ENCODE results near the gene CSF3R. TPM values are rescaled to one million over a fixed set of nuclear protein-coding genes. Genes with fewer than 3 reads are reported as not detected.
A peak's percentile ranks its signal among the peaks of the same experiment; 100 is the strongest.

Gene CSF3R
- total RNA-seq, 4 donors from 2014 or later = 12.5 to 27.8 (median 19.8) TPM

GRCh38 chr1:36421649-36422048 lies 61.1 kb downstream of the CSF3R start:
- Histone ChIP-seq H3K4me1 (peaks cover 0 to 20% (median 2%) of the 10 kb centered on the region in 4 donors), H3K4me3 (no peak overlapping the region), H3K9me3 (no peaks in the 10 kb centered on the region), H3K27ac (peak overlapping the region in 1 of 4 donors; percentile 57), H3K36me3 (peaks cover 0 to 64% (median 0%) of the 10 kb centered on the region in 3 donors), H3K27me3 (no peaks in the 10 kb centered on the region)
- 85 to 87% methylated on average over 7 of the region's 7 CpGs for WGBS, 2 donors
- no peak for DNase-seq (ENCODE audit: low spot score in 2 of 2)
- TF ChIP-seq EP300 (IDR thresholded peaks at IDR 0.05) (no peak), POLR2A (IDR thresholded peaks at IDR 0.05) (no peak)
- TF ChIP-seq, protein P1, sequence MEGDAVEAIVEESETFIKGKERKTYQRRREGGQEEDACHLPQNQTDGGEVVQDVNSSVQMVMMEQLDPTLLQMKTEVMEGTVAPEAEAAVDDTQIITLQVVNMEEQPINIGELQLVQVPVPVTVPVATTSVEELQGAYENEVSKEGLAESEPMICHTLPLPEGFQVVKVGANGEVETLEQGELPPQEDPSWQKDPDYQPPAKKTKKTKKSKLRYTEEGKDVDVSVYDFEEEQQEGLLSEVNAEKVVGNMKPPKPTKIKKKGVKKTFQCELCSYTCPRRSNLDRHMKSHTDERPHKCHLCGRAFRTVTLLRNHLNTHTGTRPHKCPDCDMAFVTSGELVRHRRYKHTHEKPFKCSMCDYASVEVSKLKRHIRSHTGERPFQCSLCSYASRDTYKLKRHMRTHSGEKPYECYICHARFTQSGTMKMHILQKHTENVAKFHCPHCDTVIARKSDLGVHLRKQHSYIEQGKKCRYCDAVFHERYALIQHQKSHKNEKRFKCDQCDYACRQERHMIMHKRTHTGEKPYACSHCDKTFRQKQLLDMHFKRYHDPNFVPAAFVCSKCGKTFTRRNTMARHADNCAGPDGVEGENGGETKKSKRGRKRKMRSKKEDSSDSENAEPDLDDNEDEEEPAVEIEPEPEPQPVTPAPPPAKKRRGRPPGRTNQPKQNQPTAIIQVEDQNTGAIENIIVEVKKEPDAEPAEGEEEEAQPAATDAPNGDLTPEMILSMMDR (IDR thresholded peaks at IDR 0.05) = no peak

- no peak overlapping the region for H3K4me3 ChIP-seq
- TF ChIP-seq, protein P1 (IDR thresholded peaks at IDR 0.05) = peak; percentile 91 to 95 (median 93)
- TF ChIP-seq POLR2A (IDR thresholded peaks at IDR 0.05) = no peak
- TF ChIP-seq EP300 (IDR thresholded peaks at IDR 0.05) = peak in 1 of 2 donors; percentile 54
- peak; percentile 81 to 93 for DNase-seq (ENCODE audit: low spot score in 2 of 2)
- no peaks in the 10 kb centered on the region for H3K27me3 ChIP-seq
- H3K4me1 ChIP-seq = peaks cover 0 to 20% (median 2%) of the 10 kb centered on the region in 4 donors
- 13 to 16% methylated on average over 13 of the region's 13 CpGs for WGBS, 2 donors
- H3K27ac ChIP-seq = peak overlapping the region in 2 of 4 donors; percentile 57 to 60
- peaks cover 0 to 59% (median 0%) of the 10 kb centered on the region in 3 donors for H3K36me3 ChIP-seq
- no peaks in the 10 kb centered on the region for H3K9me3 ChIP-seq
Observed at GRCh38 chr1:36420836-36421317, 61.8 kb downstream of the CSF3R start.

DNA sequence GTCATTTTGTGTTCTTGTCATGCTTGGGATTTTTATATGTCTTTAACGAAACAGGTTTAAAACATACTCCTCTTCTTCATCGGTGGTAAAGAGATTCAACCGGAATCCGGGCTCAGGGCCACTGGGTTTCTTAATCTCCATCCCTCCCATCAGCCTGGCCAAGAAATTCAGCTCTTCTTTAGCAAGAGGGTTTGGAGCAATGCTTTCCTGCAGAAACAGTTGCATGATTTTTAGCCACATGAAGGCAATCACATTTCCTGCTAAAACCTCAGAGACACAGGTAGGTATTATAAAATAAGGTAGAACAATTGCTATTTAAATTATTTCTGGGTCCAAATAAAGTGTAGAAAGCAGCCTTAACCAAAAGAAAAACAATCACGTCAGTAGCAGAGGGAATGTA lies 62.3 kb downstream of the CSF3R start:
- WGBS, 2 donors = 28 to 50% methylated on average over 5 of the region's 5 CpGs
- H3K9me3 ChIP-seq = no peaks in the 10 kb centered on the region
- no peak overlapping the region for H3K4me3 ChIP-seq
- peaks cover 0 to 58% (median 0%) of the 10 kb centered on the region in 3 donors for H3K36me3 ChIP-seq
- H3K27ac ChIP-seq = peak overlapping the region in 2 of 4 donors; percentile 57 to 60
- peaks cover 0 to 20% (median 2%) of the 10 kb centered on the region in 4 donors for H3K4me1 ChIP-seq
- H3K27me3 ChIP-seq = no peaks in the 10 kb centered on the region
- DNase-seq (ENCODE audit: low spot score in 2 of 2) = peak in 1 of 2 donors; percentile 58
- no peak for TF ChIP-seq POLR2A (IDR thresholded peaks at IDR 0.05)
- peak in 1 of 2 donors; percentile 14 for TF ChIP-seq EP300 (IDR thresholded peaks at IDR 0.05)

DNA sequence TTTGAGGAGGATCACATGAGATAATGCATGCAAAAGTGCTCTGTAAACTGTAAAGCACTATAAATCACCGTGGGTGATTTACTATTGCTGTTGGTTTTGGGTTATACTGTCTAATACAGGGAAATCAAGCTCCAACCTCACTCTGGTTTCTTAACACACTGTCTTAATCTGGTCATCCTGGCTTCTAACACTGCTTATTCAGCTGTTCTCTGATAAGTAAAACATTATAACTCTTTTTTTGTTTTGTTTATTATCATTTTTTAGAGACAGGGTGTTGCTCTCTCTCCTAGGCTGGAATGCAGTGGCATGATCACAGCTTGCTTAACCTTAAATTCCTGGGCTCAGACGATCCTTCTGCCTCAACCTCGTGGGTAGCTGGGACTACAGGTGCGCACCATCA lies 63.1 kb downstream of the CSF3R start:
- peaks cover 0 to 52% (median 0%) of the 10 kb centered on the region in 3 donors for H3K36me3 ChIP-seq
- TF ChIP-seq POLR2A (IDR thresholded peaks at IDR 0.05) (no peak), EP300 (IDR thresholded peaks at IDR 0.05) (peak in 1 of 2 donors; percentile 17)
- TF ChIP-seq, protein P1 (IDR thresholded peaks at IDR 0.05) = no peak
- peak overlapping the region in 1 of 4 donors; percentile 57 for H3K27ac ChIP-seq
- DNase-seq (ENCODE audit: low spot score in 2 of 2) = no peak
- no peak overlapping the region for H3K4me3 ChIP-seq
- H3K9me3 ChIP-seq = no peaks in the 10 kb centered on the region
- H3K27me3 ChIP-seq = no peaks in the 10 kb centered on the region
- H3K4me1 ChIP-seq = peaks cover 0 to 20% (median 2%) of the 10 kb centered on the region in 4 donors
- 51 to 68% methylated on average over 4 of the region's 4 CpGs for WGBS, 2 donors

GRCh38 chr1:36419140-36419539 lies 63.6 kb downstream of the CSF3R start:
- 69 to 80% methylated on average over 3 of the region's 3 CpGs for WGBS, 2 donors
- no peak for TF ChIP-seq EP300 (IDR thresholded peaks at IDR 0.05)
- no peak for TF ChIP-seq POLR2A (IDR thresholded peaks at IDR 0.05)
- TF ChIP-seq, protein P1 (IDR thresholded peaks at IDR 0.05) = no peak
- Histone ChIP-seq H3K27me3 (no peaks in the 10 kb centered on the region), H3K27ac (no peak overlapping the region), H3K4me3 (no peak overlapping the region), H3K4me1 (peaks cover 0 to 20% (median 2%) of the 10 kb centered on the region in 4 donors), H3K9me3 (no peaks in the 10 kb centered on the region), H3K36me3 (peaks cover 0 to 49% (median 0%) of the 10 kb centered on the region in 3 donors)
- no peak for DNase-seq (ENCODE audit: low spot score in 2 of 2)
